Measurements from ENCODE around the gene ITPR2. TPM values are rescaled to one million over a fixed set of nuclear protein-coding genes. Genes with fewer than 3 reads are reported as not detected.

The ITPR2 gene
- total RNA-seq, 2 experiments from 2014 or later = 25.6 to 44.7 TPM

DNA sequence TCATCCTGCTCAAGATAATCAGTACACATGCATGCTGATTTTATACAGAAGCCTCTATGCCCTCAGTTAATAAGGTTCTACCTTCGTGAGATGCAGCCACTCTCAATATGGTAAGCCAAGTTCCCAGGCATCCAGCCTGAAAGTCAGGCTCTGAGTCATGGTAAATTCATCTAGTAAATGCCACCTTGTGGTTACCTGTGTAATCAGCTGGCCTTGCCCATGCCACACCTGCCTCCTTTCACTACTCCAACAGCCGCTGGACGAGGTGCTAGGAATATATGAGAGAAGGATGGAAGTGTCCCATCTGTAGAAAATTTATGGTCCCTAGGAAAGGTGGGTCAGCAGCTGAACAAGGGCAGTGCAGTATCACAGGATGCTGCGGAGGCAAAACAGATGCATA is 430.3 kb downstream of the ITPR2 start:
- H4K20me1 ChIP-seq (ENCODE audit: insufficient read depth, low read length) = no peaks in the 10 kb centered on the region
- H3K79me2 ChIP-seq (ENCODE audit: insufficient read depth, low read depth, low read length) = no peaks in the 10 kb centered on the region
- no peak overlapping the region for H3K4me2 ChIP-seq (ENCODE audit: low read length)
- no peak overlapping the region for H2AFZ ChIP-seq (ENCODE audit: low read length)
- H3K9me3 ChIP-seq (ENCODE audit: low read length) = no peaks in the 10 kb centered on the region
- peak; percentile 8 for DNase-seq (ENCODE audit: low spot score)
- no peaks in the 10 kb centered on the region for H3K4me1 ChIP-seq (ENCODE audit: insufficient read depth, low read length, poor library complexity, severe bottlenecking)
- CTCF ChIA-PET (ENCODE audit: unreplicated experiment) = no interaction called here
- H3K9me2 ChIP-seq (ENCODE audit: insufficient read depth, low read length) = no peaks in the 10 kb centered on the region
- H3K4me3 ChIP-seq (ENCODE audit: low read depth, low read length, poor library complexity, severe bottlenecking) = no peak overlapping the region
- BruUV-seq (replicated peaks) = no TSS peak
- intact Hi-C loops (cut with micrococcal nuclease; ENCODE audit: unreplicated experiment) = no loop called here
- POLR2A ChIA-PET = no interaction called here
- H3K27ac ChIP-seq (ENCODE audit: low read depth, low read length, poor library complexity, severe bottlenecking) = no peak overlapping the region
- no peaks in the 10 kb centered on the region for H3K36me3 ChIP-seq (ENCODE audit: insufficient read depth, low read length)
- TF ChIP-seq EZH2phosphoT487 (IDR thresholded peaks at IDR 0.05; ENCODE audit: borderline replicate concordance, low read depth, low read length) = no peak
- TF ChIP-seq, protein P1, sequence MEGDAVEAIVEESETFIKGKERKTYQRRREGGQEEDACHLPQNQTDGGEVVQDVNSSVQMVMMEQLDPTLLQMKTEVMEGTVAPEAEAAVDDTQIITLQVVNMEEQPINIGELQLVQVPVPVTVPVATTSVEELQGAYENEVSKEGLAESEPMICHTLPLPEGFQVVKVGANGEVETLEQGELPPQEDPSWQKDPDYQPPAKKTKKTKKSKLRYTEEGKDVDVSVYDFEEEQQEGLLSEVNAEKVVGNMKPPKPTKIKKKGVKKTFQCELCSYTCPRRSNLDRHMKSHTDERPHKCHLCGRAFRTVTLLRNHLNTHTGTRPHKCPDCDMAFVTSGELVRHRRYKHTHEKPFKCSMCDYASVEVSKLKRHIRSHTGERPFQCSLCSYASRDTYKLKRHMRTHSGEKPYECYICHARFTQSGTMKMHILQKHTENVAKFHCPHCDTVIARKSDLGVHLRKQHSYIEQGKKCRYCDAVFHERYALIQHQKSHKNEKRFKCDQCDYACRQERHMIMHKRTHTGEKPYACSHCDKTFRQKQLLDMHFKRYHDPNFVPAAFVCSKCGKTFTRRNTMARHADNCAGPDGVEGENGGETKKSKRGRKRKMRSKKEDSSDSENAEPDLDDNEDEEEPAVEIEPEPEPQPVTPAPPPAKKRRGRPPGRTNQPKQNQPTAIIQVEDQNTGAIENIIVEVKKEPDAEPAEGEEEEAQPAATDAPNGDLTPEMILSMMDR (conservative IDR thresholded peaks at IDR 0.05; ENCODE audit: low read length) = peak; percentile 25; the same call in 1 of the 2 replicates

DNA sequence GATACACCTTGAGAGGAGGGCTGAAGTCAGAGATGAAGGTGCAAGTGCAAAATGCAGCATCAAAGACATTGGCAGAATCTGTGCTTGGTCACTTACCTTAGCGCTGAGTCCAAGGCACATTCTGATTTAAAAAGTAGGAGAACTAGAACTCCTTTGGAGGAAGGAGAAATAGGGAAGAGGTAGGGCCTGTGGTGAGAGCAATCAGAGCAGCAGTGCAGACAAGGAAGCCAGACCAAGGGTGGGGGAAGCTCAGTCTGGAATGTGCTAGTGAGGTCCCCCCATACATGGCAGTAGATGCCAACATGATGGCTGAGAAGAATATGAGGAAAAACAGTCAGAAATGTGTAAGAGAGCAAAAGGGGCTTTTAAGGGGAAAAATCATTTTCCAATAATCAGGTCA is 431.1 kb downstream of the ITPR2 start:
- intact Hi-C loops (cut with micrococcal nuclease; ENCODE audit: unreplicated experiment) = no loop called here
- Histone ChIP-seq H3K4me3 (ENCODE audit: low read depth, low read length, poor library complexity, severe bottlenecking) (no peak overlapping the region), H3K9me3 (ENCODE audit: low read length) (no peaks in the 10 kb centered on the region), H3K27ac (ENCODE audit: low read depth, low read length, poor library complexity, severe bottlenecking) (no peak overlapping the region), H3K9me2 (ENCODE audit: insufficient read depth, low read length) (no peaks in the 10 kb centered on the region), H3K4me2 (ENCODE audit: low read length) (no peak overlapping the region), H3K4me1 (ENCODE audit: insufficient read depth, low read length, poor library complexity, severe bottlenecking) (no peaks in the 10 kb centered on the region), H2AFZ (ENCODE audit: low read length) (no peak overlapping the region), H3K36me3 (ENCODE audit: insufficient read depth, low read length) (no peaks in the 10 kb centered on the region), H4K20me1 (ENCODE audit: insufficient read depth, low read length) (no peaks in the 10 kb centered on the region), H3K79me2 (ENCODE audit: insufficient read depth, low read depth, low read length) (no peaks in the 10 kb centered on the region)
- ChIA-PET CTCF (ENCODE audit: unreplicated experiment) (no interaction called here), POLR2A (no interaction called here)
- BruUV-seq (replicated peaks) = no TSS peak
- DNase-seq (ENCODE audit: low spot score) = no peak
- TF ChIP-seq EZH2phosphoT487 (IDR thresholded peaks at IDR 0.05; ENCODE audit: borderline replicate concordance, low read depth, low read length) = no peak
- TF ChIP-seq, protein P1 (conservative IDR thresholded peaks at IDR 0.05; ENCODE audit: low read length) = no peak

DNA sequence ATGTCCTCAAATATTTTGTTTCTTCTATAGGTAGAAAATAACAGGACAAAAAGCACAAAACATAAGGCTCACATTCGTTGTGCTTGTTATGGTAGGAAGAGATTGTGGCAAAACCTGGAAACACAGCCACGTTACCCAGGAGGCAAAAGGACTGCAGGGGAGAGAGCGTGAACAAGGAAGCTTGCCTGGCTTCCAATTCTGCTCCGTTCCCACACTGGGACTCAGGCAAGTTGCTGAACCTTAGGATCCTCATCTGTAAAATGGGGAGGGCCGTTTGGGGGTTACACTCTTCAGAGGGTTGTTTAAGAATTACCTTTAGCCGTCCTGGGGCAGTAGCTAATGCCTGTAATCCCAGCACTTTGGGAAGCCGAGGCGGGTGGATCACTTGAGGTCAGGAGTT is 432.4 kb downstream of the ITPR2 start:
- Histone ChIP-seq H3K9me3 (ENCODE audit: low read length) (no peaks in the 10 kb centered on the region), H2AFZ (ENCODE audit: low read length) (no peak overlapping the region), H3K36me3 (ENCODE audit: insufficient read depth, low read length) (no peaks in the 10 kb centered on the region), H3K79me2 (ENCODE audit: insufficient read depth, low read depth, low read length) (no peaks in the 10 kb centered on the region), H3K4me3 (ENCODE audit: low read depth, low read length, poor library complexity, severe bottlenecking) (no peak overlapping the region), H3K9me2 (ENCODE audit: insufficient read depth, low read length) (no peaks in the 10 kb centered on the region), H3K4me2 (ENCODE audit: low read length) (no peak overlapping the region), H3K4me1 (ENCODE audit: insufficient read depth, low read length, poor library complexity, severe bottlenecking) (no peaks in the 10 kb centered on the region), H3K27ac (ENCODE audit: low read depth, low read length, poor library complexity, severe bottlenecking) (no peak overlapping the region), H4K20me1 (ENCODE audit: insufficient read depth, low read length) (no peaks in the 10 kb centered on the region)
- DNase-seq (ENCODE audit: low spot score) = no peak
- ChIA-PET POLR2A (no interaction called here), CTCF (ENCODE audit: unreplicated experiment) (no interaction called here)
- TF ChIP-seq EZH2phosphoT487 (IDR thresholded peaks at IDR 0.05; ENCODE audit: borderline replicate concordance, low read depth, low read length) = no peak
- TF ChIP-seq, protein P1 (conservative IDR thresholded peaks at IDR 0.05; ENCODE audit: low read length) = no peak
- no TSS peak for BruUV-seq (replicated peaks)
- intact Hi-C loops (cut with micrococcal nuclease; ENCODE audit: unreplicated experiment) = no loop called here
